K562 (cell line): ENCODE results near the gene SPATA2L. TPM values are rescaled to one million over a fixed set of nuclear protein-coding genes. Genes with fewer than 3 reads are reported as not detected.
A peak's percentile ranks its signal among the peaks of the same experiment; 100 is the strongest.

Source experiments
- ATAC-seq: fragments of 200-7000 bp; cut with Tn5 transposase; 3 replicates; pipeline ENCODE4 v1.9.1; 2020; ENCODE audit warnings: moderate library complexity
- BruUV-seq: library from RNA; stranded (reverse); fragments of 400-500 nt; replicated peaks from 2 replicates; lab custom pipeline; 2021; lab: Mats Ljungman, UMichigan
- CTCF ChIA-PET: fragments of 300-600 bp; formaldehyde crosslinking; extraction: SDS; loops from one replicate; lab custom pipeline; 2021; ENCODE audit warnings: low intra/inter-chr PET ratio; lab: Yijun Ruan, JAX
- POLR2A ChIA-PET: fragments of 300-600, 350-650 bp; sonication (Branson Sonifier 250); formaldehyde crosslinking; extraction: SDS; loops from one replicate; lab custom pipeline; 2021; ENCODE audit warnings: antibody characterized with exemption, inconsistent platforms; lab: Yijun Ruan, JAX
- DNase-seq, 4 experiments: peaks; one replicate each; pipeline versions ENCODE4 v3.0.0 to v3.0.0-alpha.2; 2011 to 2018; ENCODE audit warnings: low spot score in 3 of 4, mixed read lengths in 3 of 4; ENCODE audit errors: extremely low read depth in 1 of 4
- FAIRE-seq: peaks from 2 replicates; lab custom pipeline; 2011; peaks lifted over from hg19 to GRCh38; lab: Jason Lieb, UNC
- H2AFZ ChIP-seq: 2 replicates; pipeline ENCODE4 v1.6.0; 2011; ENCODE audit warnings: low read depth, low read length, control low read depth, inconsistent platforms
- H3K27ac ChIP-seq: fragments of 200-600 bp; 3 replicates; pipeline ENCODE4 v1.8.0; 2011; ENCODE audit warnings: low read depth, mild to moderate bottlenecking, control low read depth, inconsistent platforms, low read length, moderate library complexity, mixed read lengths; ENCODE audit errors: extremely low read depth
- H3K27me3 ChIP-seq, 2 experiments: fragments of 300-600 bp in 1 of 2; 2 replicates in 1 of 2; 3 replicates in 1 of 2; pipeline versions ENCODE4 v1.6.0 to v1.8.0; 2011; ENCODE audit warnings: inconsistent platforms in 2 of 2, low read length in 2 of 2, mild to moderate bottlenecking in 1 of 2, mixed read lengths in 1 of 2, moderate library complexity in 1 of 2; ENCODE audit not compliant: control insufficient read depth in 2 of 2, insufficient read depth in 2 of 2
- H3K36me3 ChIP-seq: fragments of 300-600 bp; 3 replicates; pipeline ENCODE4 v1.8.0; 2011; ENCODE audit warnings: mild to moderate bottlenecking, low read length, inconsistent platforms; ENCODE audit not compliant: control insufficient read depth, insufficient read depth
- H3K4me1 ChIP-seq, 2 experiments: fragments of 200-600 bp in 1 of 2; replicated peaks in 1 of 2; 2 replicates in 1 of 2; 3 replicates in 1 of 2; pipeline versions ENCODE4 v1.5.1 to v1.8.0; 2011; ENCODE audit warnings: inconsistent platforms in 2 of 2, low read length in 2 of 2, mild to moderate bottlenecking in 1 of 2, mixed read lengths in 1 of 2, moderate library complexity in 1 of 2; ENCODE audit not compliant: control insufficient read depth in 2 of 2, insufficient read depth in 2 of 2
- H3K4me2 ChIP-seq: 2 replicates; pipeline ENCODE4 v1.6.1; 2011; ENCODE audit warnings: low read length, control low read depth, inconsistent platforms, mixed read lengths; ENCODE audit not compliant: insufficient read depth
- H3K4me3 ChIP-seq: fragments of 200-600 bp; sonication (generic), shearing (Covaris generic); 2 replicates; pipeline ENCODE4 v1.5.1; 2016; ENCODE audit warnings: control low read depth, inconsistent platforms
- H3K79me2 ChIP-seq: fragments of 200-600 bp; 3 replicates; pipeline ENCODE4 v1.8.0; 2011; ENCODE audit warnings: low read length, inconsistent platforms; ENCODE audit not compliant: control insufficient read depth, insufficient read depth
- H3K9ac ChIP-seq, 2 experiments: 2 replicates each; pipeline versions ENCODE4 v1.6.0 to v1.6.1; 2011; ENCODE audit warnings: low read depth in 2 of 2, low read length in 2 of 2, control low read depth in 1 of 2, inconsistent platforms in 1 of 2, mild to moderate bottlenecking in 1 of 2, mixed read lengths in 1 of 2; ENCODE audit not compliant: insufficient read depth in 1 of 2
- H3K9me1 ChIP-seq: one replicate; pipeline ENCODE4 v1.6.0; 2011; ENCODE audit warnings: inconsistent platforms, mild to moderate bottlenecking, low read length, moderate library complexity; ENCODE audit not compliant: control insufficient read depth, insufficient read depth
- H3K9me3 ChIP-seq: replicated peaks from 2 replicates; pipeline ENCODE4 v1.5.1; 2011; ENCODE audit warnings: low read depth, low read length, inconsistent platforms; ENCODE audit not compliant: control insufficient read depth, insufficient read depth
- H4K20me1 ChIP-seq: replicated peaks from 2 replicates; pipeline ENCODE4 v1.6.1; 2011; ENCODE audit warnings: low read length, inconsistent platforms, mixed read lengths; ENCODE audit not compliant: control insufficient read depth, insufficient read depth
- BCOR ChIP-seq: fragments of 450-650 bp; IDR thresholded peaks from 2 replicates; pipeline ENCODE4 v1.6.1; 2016
- BRCA1 ChIP-seq, 2 experiments: fragments of 450-650 bp in 1 of 2; sonication (generic) in 1 of 2; formaldehyde crosslinking in 1 of 2; IDR thresholded peaks; 2 replicates each; pipeline versions ENCODE4 v1.5.0 to v1.6.1; 2017 to 2020; ENCODE audit warnings: mild to moderate bottlenecking in 1 of 2, missing genetic modification reagents in 1 of 2
- E2F1 ChIP-seq: sonication (generic); formaldehyde crosslinking; IDR thresholded peaks from 2 replicates; pipeline ENCODE4 v1.8.1; 2023; ENCODE audit warnings: mild to moderate bottlenecking, missing genetic modification reagents, moderate library complexity
- EZH2 ChIP-seq: IDR thresholded peaks from 2 replicates; pipeline ENCODE4 v1.6.1; 2012; ENCODE audit warnings: low read depth, mild to moderate bottlenecking, inconsistent platforms, low read length, borderline replicate concordance
- GTF2E2 ChIP-seq: fragments of 200-800 bp; sonication (Bioruptor generic); IDR thresholded peaks from 2 replicates; pipeline ENCODE4 v1.6.1; 2016; ENCODE audit warnings: missing genetic modification characterization, missing compliant biosample characterization
- HDAC1 ChIP-seq, 2 experiments: fragments of 450-650 bp; IDR thresholded peaks; 2 replicates each; pipeline ENCODE4 v1.6.1; 2016 to 2017; ENCODE audit warnings: inconsistent platforms in 1 of 2, mild to moderate bottlenecking in 1 of 2, moderate library complexity in 1 of 2
- HNRNPUL1 ChIP-seq: fragments of 200-400 bp; formaldehyde crosslinking; IDR thresholded peaks from 2 replicates; pipeline ENCODE4 v1.6.1; 2017; ENCODE audit warnings: low read length
- MXI1 ChIP-seq: IDR thresholded peaks from 2 replicates; pipeline ENCODE4 v1.6.1; 2011; ENCODE audit warnings: low read depth, mild to moderate bottlenecking, improper control_type of control experiment, low read length
- NFRKB ChIP-seq: fragments of 450-650 bp; IDR thresholded peaks from 2 replicates; pipeline ENCODE4 v1.6.1; 2016; ENCODE audit warnings: low read depth
- RAD21 ChIP-seq, 2 experiments: fragments of 250-450 bp in 1 of 2; fragments of 450-650 bp in 1 of 2; sonication (Bioruptor Pico) in 1 of 2; formaldehyde crosslinking in 1 of 2; IDR thresholded peaks in 1 of 2; conservative IDR thresholded peaks in 1 of 2; 2 replicates each; pipeline versions ENCODE4 v1.4.0 to v1.8.0; 2020 to 2022; ENCODE audit warnings: mild to moderate bottlenecking in 2 of 2, moderate library complexity in 1 of 2
- U2AF2 ChIP-seq: fragments of 200-400 bp; formaldehyde crosslinking; optimal IDR thresholded peaks from 2 replicates; pipeline ENCODE3; 2017; ENCODE audit warnings: low read depth, mild to moderate bottlenecking, low read length
- ZNF174 ChIP-seq: fragments of 250-450 bp; sonication (Bioruptor Pico); IDR thresholded peaks from 2 replicates; pipeline ENCODE4 v1.4.0; 2020; ENCODE audit warnings: mild to moderate bottlenecking
- ZNF586 ChIP-seq: fragments of 450-650 bp; formaldehyde crosslinking; conservative IDR thresholded peaks from 2 replicates; pipeline ENCODE4 v1.4.0; 2020; ENCODE audit warnings: mild to moderate bottlenecking, moderate library complexity
- ZNF778 ChIP-seq: fragments of 450-650 bp; formaldehyde crosslinking; IDR thresholded peaks from 2 replicates; pipeline ENCODE4 v1.4.0; 2020; ENCODE audit warnings: mild to moderate bottlenecking, moderate library complexity
- WGBS: fragments of 100-300 bp; shearing (Covaris generic); methylation state at CpG from one replicate; pipeline ENCODE4 v1.1.6; 2016; ENCODE audit warnings: low coverage, mixed read lengths; ENCODE audit not compliant: insufficient coverage; ENCODE audit errors: missing lambda C conversion rate; 5-methylcytosine and 5-hydroxymethylcytosine counted together
- in situ Hi-C: fragments of 300-500 bp; cut with MboI; formaldehyde crosslinking; loops from 4 replicates; pipeline ENCODE4 v1.15.0; 2018; ENCODE audit warnings: inconsistent platforms, mixed read lengths
- intact Hi-C: fragments of 100-400 bp; cut with micrococcal nuclease; formaldehyde crosslinking; loops from 2 replicates; pipeline ENCODE4 v1.14.2; 2022
- polyA plus RNA-seq, 8 experiments: library from polyadenylated mRNA; depleted of rRNA in 4 of 8; stranded (reverse) in 5 of 8; unstranded in 3 of 8; fragments of >200 nt; fragmentation: Nextera tagmentation in 2 of 8; fragmentation: Illumina TruSeq in 1 of 8; extraction: Ambion mirVana in 2 of 8; extraction: Trizol in 1 of 8; gene quantifications; 2 replicates each; pipeline versions ENCODE4 v1.2.1 to v1.2.3, GENCODE V29; 2011 to 2014; ENCODE audit warnings: inconsistent platforms in 1 of 8, missing spikeins in 1 of 8
- total RNA-seq, 7 experiments: library from RNA; depleted of rRNA in 6 of 7; stranded (reverse); fragments of >200 nt in 6 of 7; fragmentation: Illumina TruSeq in 2 of 7; extraction: Trizol in 2 of 7; gene quantifications; 2 replicates each; pipeline versions ENCODE4 v1.2.1 to v1.2.3, GENCODE V29; 2011 to 2021; ENCODE audit warnings: low replicate concordance in 1 of 7

Gene SPATA2L
- total and polyA plus RNA-seq, 9 of the 15 experiments (the other 6 are each of a cell fraction or from before 2014, with no cell fraction given) = 0.13 to 19.2 (median 4.8) TPM; not detected in 1

GRCh38 chr16:89704281-89704680, 2.8 kb upstream of the SPATA2L start:
- Histone ChIP-seq H3K4me2 (no peak overlapping the region), H3K9me3 (no peaks in the 10 kb centered on the region), H3K27me3 (no peaks in the 10 kb centered on the region), H3K36me3 (0 out of 3 replicates have a peak, but pooled peaks cover under 1% of the 10 kb centered on the region), H3K4me1 (peaks cover 16 to 74% of the 10 kb centered on the region in 2 experiments), H3K4me3 (no peak overlapping the region), H3K9me1 (no peaks in the 10 kb centered on the region), H3K9ac (peak overlapping the region in 1 of 2 experiments; percentile 40; a peak in 1 of 4 replicates), H2AFZ (no peak overlapping the region), H3K27ac (no peak overlapping the region), H4K20me1 (peaks cover 4% of the 10 kb centered on the region; the same call in 1 of the 2 replicates), H3K79me2 (peaks cover 9% of the 10 kb centered on the region)
- no TSS peak for BruUV-seq
- 69% methylated on average over 13 of the region's 13 CpGs for WGBS
- FAIRE-seq = no peak
- no peak for DNase-seq
- ChIA-PET CTCF (no interaction called here), POLR2A (interaction anchor here (0.6 to 2.2 kb wide), 4 partner anchors 11 to 297 kb away, joined by 3 to 8 read pairs (median 4); partner anchors contain the start of gene TCF25)
- in situ Hi-C loops = loop anchor here (5.0 kb wide), 1 partner anchor 158 kb away; no protein-coding TSS in a partner anchor
- TF ChIP-seq ZNF778 (CRISPR knock-in tag) (no peak), ZNF586 (no peak), MXI1 (no peak), GTF2E2 (tag) (no peak), HDAC1 (IDR thresholded peaks at IDR 0.05) (no peak), ZNF174 (CRISPR knock-in tag) (no peak), NFRKB (no peak), E2F1 (CRISPR knock-in tag) (no peak), BRCA1 (IDR thresholded peaks at IDR 0.05) (no peak), BRCA1 (CRISPR knock-in tag; IDR thresholded peaks at IDR 0.05) (no peak), U2AF2 (no peak), RAD21 (CRISPR knock-in tag; conservative IDR thresholded peaks at IDR 0.05 in 1 of 2, IDR thresholded peaks at IDR 0.05 in 1 of 2) (no peak), BCOR (no peak), HNRNPUL1 (no peak), EZH2 (no peak)
- intact Hi-C loops = loop anchor here (5.0 kb wide), 1 partner anchor 208 kb away; no protein-coding TSS in a partner anchor
- no peak for ATAC-seq
